Stimulated activated CD4-positive, alpha-beta T cell treated with anti-CD3 and anti-CD28 coated beads, Interleukin-4, amount 100 ng/mL, for 4 hours (primary cell): Measurements from ENCODE around the gene HSPA12B.
"Not testable (repeated sequence)": the region's sequence is repeated elsewhere in the genome, so short reads cannot be mapped to it uniquely, and the experiment has no call there.

Experiments used
- DNase-seq, 2 experiments: peaks; one replicate each; pipeline ENCODE4 v3.0.0-alpha.2; 2020

HSPA12B gene

DNA sequence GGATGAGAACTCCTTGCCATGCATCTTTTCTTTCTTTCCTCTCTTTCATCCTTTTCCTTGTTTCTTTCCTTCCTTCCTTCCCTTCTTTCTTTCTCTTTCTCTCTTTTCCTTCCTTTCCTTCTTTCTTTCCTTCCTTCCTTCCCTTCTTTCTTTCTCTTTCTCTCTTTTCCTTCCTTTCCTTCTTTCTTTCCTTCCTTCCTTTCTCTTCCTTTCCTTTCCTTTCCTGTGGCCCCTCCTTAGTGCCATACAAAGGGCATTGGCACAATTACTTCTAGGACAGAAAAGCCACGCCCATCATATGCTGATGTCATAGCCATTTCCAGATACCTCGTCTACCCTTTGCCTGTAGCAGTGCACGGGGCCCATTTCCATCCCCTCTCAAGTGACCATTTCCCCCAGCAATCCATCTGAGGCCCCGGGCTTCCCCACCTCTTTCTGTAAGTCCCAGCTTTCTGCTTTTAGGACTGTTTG lies 56.2 kb downstream of the HSPA12B start:
- no peak for DNase-seq

GRCh38 chr20:3789201-3789600 lies 56.7 kb downstream of the HSPA12B start:
- DNase-seq, result not testable (repeated sequence)

DNA sequence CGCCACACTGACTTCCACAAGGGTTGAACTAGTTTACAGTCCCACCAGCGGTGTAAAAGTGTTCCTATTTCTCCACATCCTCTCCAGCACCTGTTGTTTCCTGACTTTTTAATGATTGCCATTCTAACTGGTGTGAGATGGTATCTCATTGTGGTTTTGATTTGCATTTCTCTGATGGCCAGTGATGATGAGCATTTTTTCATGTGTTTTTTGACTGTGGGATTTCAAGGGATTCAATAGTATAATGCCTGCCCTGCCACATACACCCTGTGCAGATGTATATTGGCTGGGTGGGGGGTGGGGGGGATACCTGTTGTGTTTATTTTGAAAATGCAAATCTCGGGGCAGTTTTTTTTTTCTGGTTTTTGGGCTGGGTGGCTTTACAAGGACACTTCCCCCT lies 61.7 kb downstream of the HSPA12B start:
- DNase-seq, result not testable (repeated sequence)

DNA sequence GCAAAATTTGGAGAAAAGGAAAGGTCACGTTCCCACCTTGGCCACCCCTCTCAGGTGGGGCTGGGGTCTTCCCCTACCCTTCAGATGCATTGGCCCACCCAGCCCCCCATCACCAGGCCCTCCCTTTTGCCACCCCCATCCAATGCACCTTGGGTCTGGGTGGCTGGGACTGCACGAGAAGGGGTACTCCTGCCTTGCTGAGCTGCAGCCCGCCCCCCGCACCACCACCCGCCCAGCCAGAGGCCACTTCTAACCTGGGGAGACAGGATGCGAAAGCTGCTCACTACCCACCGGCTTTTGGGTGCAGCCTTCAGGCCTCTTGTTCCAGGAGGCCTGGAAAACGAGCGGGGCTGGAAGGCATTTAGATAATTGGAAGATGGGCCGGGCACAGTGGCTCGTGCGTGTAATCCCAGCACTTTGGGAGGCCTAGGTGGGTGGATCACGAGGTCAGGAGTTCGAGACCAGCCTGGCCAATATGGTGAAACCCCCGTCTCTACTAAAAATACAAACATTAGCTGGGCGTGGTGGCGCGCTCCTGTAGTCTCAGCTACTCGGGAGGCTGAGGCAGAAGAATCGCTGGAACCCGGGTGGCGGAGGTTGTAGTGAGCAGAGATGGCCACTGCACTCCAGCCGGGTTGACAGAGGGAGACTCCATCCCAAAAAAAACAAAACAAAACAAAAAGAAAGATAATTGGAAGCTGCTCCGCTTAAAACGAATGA lies 62.4 kb downstream of the HSPA12B start:
- DNase-seq, result no peak

GRCh38 chr20:3795511-3796468 lies 63.3 kb downstream of the HSPA12B start, which contains the start of gene CDC25B:
Gene CDC25B (plus strand): TSS chr20:3796310. CDS start chr20:3796532, 222 bp downstream.
- peak; percentile 85 to 87 for DNase-seq

DNA sequence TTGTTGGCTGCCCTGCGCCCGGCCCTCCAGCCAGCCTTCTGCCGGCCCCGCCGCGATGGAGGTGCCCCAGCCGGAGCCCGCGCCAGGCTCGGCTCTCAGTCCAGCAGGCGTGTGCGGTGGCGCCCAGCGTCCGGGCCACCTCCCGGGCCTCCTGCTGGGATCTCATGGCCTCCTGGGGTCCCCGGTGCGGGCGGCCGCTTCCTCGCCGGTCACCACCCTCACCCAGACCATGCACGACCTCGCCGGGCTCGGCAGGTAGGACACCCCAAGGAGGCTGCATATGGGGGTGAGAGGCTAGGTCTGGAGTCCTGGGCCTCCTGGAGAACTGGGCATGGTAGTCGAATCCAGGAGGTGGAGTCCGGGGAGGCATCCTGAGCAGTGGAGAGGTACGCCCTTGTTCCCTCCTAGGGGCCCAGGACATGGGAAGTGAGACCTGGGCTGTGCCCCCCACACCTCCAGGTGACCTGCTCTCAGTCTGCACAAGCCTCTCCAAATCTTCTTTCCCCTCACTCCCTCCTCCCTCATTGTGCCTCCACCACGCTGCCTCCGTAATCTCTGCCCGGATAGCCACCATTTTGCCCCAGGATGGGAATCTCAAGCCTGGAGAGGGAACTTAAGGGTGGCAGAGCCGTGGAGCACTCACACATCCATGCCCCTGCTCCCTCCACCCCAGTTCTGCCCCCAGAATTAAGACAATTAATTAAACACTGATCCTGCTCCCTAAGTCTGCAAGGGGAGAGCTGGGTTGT lies 64.2 kb downstream of the HSPA12B start:
- no peak for DNase-seq

GRCh38 chr20:3797226-3797545 lies 64.7 kb downstream of the HSPA12B start:
- no peak for DNase-seq

- peak in 1 of 2 experiments; percentile 38 for DNase-seq
Observed at GRCh38 chr20:3797592-3798372, 65.3 kb downstream of the HSPA12B start.

- DNase-seq, result no peak
Observed at GRCh38 chr20:3798373-3798768, 65.9 kb downstream of the HSPA12B start.

GRCh38 chr20:3798908-3799248 lies 66.4 kb downstream of the HSPA12B start:
- peak in 1 of 2 experiments; percentile 33 for DNase-seq

- no peak for DNase-seq
Observed at GRCh38 chr20:3800256-3800877, 67.9 kb downstream of the HSPA12B start.

GRCh38 chr20:3800878-3801260 lies 68.4 kb downstream of the HSPA12B start:
- DNase-seq, result no peak

- DNase-seq, result no peak
Observed at GRCh38 chr20:3801299-3801698, 68.8 kb downstream of the HSPA12B start.

DNA sequence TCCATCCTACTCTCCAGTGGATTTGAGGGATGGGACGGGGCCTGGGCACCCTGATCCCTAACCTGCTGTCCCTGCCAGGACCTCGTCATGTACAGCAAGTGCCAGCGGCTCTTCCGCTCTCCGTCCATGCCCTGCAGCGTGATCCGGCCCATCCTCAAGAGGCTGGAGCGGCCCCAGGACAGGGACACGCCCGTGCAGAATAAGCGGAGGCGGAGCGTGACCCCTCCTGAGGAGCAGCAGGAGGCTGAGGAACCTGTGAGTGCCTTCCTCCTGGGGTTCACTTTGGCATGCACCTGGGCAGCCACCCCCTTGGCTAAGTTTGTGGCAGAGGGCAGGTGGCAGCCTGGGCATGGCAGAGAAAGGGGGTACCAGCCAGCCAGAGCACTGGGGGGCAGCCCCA lies 69.4 kb downstream of the HSPA12B start:
- DNase-seq, result no peak
